HG03469 (cell line): ENCODE measurements around the gene PARVA.

Source experiments
- ATAC-seq: cut with Tn5 transposase; IDR thresholded peaks from one replicate; pipeline ENCODE4 v1.9.1; 2021; ENCODE audit warnings: mild to moderate bottlenecking, moderate library complexity, moderate number of reproducible peaks; ENCODE audit not compliant: unreplicated experiment

Gene PARVA

DNA sequence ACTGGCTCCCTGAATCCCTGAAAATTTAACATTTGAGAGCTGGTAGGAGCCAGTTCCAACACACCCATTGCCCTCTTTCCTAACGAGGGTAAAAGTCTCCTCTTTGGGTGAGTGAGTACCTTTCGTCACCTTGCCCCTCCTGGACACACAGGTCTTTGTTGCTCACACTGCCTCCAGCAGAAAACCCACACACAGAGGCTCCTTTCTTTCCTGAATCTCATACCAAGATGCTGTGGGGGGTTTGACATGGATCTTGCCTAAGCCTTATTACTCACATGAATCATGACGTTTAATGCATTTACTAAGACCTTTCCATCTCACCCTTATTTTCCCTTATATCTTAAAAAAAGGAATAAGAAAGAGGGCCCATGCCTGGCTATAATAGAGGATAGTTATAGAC lies 53.0 kb downstream of the PARVA start:
- no peak for ATAC-seq

DNA sequence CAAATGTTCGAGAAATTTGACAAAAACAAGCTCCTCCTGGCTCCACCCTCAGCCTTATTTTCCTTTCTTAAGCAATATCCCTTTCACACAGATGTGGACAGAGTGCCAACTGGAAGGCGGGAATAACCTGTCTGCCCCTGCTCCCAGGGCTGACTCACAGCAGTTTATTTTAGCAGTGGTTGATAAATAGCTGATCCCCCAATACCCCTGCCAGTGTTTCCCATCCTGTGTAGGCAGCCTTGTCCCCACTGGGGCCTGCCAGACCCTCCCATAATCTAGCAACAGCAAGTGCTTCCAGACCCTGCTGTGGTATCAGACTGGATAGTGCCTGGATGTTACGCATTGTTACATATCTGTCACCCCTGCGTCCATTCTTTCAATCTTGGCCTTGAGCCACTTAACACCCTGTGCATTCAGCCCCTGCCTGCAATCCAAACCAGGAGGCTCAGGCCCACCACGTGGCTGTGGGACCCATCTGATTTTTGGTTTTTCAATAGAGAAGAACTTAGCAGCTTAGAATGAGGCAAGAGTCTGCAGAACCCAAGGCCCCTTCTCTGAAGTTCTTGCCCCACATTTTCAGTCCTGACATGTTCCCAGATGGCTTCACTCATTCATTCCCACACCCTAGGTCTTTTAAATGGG lies 53.7 kb downstream of the PARVA start:
- ATAC-seq, result no peak

DNA sequence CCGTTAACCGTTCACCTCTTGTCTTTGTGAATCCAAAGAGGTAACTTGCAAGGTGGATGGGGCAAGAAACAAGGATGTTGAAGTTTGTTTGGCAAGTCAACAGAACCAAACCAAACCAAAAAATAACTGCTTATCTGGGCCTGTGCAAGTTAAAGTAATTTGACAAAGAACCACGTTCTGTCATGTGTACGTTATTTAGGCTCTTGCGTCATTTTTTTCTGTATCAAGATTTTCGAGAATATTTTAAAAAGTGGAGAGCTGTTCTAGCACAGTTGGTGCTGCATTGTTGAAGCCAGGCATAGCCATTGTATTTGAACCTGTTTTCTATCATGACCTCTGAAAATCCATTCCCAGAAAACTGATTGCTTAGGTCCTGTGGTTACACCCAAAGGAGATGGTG lies 55.1 kb downstream of the PARVA start:
- no peak for ATAC-seq

DNA sequence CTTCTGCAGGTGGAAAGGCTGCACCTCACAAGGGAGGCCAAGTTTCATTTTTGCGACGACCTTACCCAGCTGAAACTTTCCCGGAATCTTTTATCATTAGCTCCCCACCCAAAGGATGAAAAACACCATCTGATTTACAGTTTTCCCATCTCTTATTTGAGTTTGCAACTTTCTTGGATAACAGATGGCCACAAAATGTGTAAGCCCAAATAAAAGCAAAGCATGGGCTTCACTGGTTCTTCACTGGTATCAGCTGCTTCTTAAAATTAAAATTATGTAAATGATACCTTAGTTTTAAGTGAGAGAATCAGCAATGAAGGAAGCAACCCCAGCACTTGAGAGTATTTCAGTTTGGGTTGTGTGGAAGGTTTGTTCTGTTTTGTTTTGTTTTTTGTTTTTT lies 55.8 kb downstream of the PARVA start:
- ATAC-seq, result no peak

DNA sequence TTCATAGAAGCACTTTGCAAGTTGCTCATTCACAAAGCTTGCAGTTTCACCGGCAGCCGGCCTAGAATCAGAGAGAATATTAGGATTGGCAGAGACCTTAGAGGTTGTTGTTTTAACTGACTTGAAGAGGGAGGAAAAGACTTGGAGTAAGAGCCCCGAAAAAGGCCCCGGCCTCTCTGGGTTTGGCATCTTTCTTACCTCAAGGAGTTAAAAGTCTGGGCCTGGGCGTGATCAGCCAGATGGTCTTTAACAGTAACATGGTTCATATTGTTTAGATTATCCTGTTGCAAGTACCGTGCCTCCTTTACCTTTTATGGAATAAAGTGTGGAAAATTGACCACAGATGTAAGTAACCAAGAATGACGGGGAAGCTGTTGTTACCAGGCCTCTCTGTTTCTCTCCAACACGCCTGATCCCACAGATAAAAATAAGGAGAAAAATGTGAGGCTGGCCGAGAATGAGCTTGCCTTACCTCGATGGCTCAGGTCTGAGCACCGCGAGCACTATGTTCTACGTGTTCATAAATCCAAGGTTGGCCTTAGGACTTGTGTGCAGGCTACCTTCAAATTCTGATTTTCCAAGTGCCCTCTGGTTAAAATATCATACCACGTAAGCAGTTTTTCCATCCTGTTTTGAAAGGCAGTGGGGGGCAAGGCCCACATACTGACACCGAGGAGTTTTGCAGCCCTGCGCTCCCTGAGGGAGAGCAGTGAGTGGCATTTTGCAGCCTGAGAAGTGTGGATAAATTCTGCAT lies 56.4 kb downstream of the PARVA start:
- no peak for ATAC-seq

DNA sequence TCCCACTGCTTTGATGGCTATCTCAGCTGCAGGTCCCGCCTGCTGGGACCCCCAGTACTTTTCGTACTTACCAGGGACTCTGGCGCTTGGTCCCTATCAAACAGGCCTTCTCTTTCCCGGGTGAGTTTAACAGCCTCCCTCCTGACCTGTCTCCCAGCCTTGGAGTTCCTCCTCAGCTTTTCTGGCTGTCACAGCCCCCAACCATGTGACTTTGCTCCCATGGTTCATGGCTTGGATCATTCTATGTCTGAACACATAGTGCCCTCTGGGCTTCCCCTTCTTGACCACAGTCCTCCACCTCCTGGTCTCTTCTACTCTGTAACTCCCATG lies 56.9 kb downstream of the PARVA start:
- ATAC-seq, result no peak

DNA sequence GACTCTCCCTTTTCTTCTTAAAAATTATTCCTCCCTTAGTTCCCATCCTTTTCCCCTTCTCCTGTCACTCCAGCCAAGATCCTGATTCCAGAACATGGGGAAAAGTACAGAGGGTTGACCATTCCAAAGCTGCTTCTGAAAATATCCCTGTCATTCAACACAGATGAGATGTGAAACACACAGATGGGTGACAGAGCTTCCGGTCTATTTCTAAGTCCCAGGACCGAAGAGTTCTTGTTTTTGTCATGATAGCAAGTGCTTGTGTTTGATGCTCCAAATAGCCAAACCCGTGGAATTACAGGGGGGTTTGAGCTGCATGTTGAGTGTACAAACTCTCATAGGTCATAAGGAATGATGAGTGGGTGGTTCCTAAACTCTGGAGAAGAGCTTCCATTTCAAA lies 57.9 kb downstream of the PARVA start:
- ATAC-seq, result no peak

DNA sequence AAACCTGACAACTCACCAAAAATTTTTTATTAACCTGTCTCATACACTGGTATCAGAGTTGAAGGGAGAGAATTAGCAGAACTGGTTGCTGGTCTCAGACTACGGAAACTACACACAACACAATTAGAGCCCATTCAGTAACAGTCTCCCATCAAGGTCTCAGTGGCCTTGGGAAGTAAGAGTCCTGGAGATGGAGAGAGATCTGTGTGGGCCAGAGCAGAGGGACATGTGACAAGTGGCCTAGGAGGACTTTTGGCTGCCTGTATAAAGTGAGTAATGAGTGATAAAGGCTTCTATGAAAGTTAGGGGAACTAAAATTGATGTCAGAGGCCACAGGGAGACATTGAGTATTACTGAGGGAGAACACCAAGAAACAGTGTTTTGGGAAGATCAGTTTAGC lies 58.9 kb downstream of the PARVA start:
- no peak for ATAC-seq

DNA sequence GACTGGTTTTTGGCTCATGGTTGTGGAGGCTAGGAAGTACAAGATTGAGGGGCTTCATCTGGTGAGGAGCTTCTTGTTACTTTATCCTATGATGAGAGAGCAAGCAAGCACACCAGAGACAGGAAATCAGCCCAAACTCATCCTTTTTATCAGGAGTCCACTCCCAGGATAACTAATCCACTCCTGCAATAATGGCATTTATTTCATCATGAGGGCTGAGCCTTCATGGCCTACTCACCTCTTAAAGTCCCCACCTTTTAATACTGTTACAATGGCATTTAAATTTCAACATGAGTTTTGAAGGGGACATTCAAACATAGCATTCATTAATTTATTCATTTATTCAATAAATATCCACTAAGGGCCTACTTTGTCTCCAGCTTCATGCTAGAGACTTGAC lies 60.9 kb downstream of the PARVA start:
- no peak for ATAC-seq

DNA sequence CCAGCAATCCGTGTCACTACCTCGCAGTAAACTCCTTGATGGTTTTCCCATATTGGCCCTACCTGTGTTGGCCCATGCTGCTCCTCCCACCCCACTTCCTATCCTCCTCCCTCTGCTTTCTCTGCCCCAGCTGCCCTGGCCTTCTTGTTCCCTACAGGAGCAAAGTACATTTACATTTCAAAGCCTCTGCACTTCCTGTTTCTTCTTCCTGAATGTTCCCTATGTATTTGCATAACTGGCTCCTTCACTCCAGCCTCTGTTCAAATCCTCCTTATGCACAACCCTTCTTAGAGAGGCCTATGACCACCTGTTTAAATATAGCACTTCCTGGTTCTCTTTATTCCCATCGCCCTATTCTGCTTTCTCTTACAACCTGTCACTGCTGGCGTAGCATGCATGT lies 62.2 kb downstream of the PARVA start:
- ATAC-seq, result no peak

DNA sequence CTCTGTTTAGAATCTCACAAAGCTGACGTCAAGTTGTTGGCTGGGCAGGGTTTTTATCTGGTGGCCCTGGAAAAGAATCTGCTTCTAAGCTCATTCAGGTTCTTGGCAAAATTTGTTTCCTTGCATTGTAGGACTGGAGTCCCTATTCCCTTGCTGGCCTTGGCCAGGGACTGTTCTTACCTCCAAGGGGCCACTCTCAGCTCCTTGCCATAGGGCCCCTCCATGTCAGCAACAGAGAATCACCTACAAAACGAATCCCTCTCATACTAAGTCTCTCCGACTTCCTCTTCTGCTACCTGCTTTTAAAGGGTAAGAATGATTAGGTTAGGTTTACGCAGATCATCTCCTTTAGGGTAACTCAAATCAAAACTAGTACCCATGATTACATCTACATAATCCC lies 63.2 kb downstream of the PARVA start:
- ATAC-seq, result no peak

DNA sequence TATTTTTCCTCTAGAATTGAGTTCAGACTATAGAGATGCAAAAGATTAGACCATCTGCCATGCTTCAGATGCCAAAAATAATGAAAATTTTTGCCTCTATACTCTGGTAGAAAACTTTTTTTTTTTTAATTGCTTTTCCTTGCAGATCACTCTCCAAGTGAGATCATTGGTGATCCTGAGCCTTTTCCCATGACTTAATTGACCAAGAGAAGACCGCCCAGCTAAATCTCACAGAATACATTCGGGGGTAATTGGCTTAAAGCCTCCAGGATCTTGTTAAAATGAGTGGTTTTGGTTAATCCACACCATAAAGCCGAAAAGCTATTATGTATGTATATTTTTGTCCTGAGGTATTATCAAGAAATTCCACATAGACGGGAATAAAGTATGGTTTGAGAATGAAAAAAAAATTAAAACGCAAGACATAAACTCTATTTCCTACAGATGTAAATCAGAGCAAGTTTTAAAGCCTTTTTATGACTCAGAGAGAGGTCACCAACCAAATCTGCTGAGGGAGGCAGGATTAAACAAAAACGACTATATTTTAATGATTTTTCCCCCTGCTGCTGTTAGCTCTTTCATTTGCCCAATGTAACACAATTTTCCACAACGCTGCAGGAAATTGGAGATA lies 64.0 kb downstream of the PARVA start:
- no peak for ATAC-seq

DNA sequence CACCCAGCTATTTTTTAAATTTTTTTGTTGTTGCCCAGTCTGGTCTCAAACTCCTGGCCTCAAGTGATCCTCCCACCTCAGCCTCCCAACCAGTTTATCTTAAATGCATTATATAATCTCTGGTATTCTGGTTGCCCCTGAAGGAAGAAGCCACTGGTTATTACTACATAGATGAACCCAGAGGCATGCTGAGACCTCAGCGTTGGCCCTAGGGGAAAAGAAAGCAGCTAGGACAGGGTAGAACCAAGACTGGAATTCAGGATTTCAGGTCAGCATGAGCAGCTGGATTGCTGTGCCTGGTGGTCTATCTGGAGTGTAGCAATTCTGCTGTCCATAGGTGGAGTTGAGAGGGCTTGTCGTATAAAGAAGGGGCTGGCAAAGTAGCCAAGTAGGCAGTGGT lies 67.2 kb downstream of the PARVA start:
- no peak for ATAC-seq

DNA sequence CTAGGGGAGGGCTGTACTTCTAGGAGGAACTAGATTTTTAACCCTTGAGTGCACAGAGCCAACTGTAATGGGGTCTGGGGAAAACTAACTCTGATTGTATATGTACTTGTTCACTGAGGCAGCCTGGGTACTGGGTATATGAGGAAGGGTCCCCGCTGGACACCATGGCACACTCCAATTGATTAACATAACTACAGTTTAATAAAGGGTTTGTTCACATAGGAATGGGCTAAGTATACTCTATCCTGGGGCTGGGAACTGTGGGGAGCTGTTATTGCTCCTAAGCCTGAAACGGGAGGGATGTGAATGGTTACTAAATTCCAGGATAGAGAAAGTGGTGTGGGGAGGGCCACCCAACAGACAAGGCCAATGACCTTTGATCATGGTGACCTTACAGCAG lies 67.6 kb downstream of the PARVA start:
- no peak for ATAC-seq

DNA sequence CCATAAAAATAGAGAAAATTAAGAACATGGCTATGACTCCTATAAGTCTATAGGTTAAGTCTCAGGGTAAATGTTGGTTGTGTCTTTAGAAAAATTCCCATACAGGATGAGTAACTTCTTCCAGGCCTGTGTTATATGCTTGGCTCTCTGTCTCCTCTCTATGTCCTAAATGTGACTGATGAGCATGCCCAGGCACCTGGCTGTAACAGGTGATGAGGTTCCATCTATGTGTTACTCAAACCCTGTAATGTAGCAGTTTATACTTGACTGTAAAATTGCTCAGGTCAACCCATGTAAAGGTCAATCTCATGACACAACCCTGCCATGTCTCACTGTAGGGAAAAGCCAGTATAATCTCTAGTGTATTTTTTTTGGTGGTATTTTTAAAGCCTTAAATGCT lies 69.5 kb downstream of the PARVA start:
- ATAC-seq, result no peak

DNA sequence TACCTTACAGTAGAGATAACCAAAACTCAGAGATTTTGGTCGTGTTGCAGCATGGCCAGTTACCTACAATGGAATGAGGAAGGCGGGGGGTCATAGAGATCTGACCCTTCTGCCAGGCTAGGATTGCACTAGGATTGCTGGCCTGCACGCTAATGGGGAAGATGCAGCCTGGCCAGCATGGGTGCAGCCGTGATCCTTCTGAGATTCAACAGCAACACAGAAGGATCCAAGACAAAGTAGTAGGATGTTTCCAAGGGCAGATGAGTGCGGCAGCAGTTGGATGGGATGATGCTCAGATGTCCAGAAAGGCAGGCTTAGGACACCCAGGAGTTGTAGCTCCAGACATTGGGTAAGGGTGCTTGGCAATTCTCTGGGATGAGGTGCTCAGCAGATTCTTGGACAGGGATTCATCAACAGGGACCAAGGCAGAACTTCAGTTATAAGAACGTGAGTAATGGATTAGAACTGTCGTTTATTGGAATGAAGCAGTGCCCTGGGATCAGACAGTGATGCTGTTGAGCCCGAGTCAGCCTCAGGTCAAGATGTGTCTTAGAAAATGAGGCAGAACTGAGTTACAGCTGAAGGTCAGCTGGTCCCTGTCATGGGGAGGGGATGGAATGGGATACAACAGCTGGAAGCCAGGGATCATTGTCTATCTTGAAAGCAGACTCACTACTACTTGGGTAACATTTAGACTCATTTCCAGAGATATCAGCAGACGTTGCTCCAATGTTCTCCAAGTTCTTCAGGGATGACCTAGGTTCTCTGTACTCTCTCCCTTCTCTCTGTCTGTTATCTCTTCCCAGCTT lies 71.0 kb downstream of the PARVA start:
- ATAC-seq, result no peak

DNA sequence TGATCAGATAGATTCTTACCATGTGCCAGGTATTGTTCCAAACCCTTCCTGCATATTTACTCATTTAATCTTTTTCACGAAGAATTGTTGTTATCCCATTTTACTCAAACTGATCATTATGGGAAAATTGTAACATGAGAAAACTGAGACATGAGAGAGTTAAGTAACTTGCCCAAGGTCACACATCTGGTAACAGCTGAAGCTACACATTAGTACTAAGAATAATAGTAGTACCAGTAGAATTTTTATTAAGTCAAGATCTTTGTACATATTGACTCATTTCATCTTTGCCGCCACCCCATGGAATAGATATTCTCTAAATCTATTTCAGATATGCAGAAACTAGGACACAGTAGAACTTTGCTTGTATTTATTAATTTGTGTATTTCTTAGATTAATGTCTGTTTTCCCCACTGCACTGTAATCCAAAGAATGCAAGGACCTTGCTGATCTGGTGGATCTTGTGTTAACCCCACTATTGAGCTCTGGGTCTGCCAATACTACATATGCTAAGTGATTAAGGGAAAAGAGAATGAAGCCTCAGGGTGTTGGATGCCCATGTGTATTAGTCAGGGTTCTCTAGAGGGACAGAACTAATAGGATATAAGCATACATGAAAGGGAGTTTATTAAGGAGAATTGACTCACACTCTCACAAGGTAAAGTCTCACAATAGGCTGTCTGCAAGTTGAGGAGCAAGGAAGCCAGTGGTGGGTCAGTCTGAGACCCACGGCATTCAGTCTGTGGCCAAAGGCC lies 72.8 kb downstream of the PARVA start:
- no peak for ATAC-seq

DNA sequence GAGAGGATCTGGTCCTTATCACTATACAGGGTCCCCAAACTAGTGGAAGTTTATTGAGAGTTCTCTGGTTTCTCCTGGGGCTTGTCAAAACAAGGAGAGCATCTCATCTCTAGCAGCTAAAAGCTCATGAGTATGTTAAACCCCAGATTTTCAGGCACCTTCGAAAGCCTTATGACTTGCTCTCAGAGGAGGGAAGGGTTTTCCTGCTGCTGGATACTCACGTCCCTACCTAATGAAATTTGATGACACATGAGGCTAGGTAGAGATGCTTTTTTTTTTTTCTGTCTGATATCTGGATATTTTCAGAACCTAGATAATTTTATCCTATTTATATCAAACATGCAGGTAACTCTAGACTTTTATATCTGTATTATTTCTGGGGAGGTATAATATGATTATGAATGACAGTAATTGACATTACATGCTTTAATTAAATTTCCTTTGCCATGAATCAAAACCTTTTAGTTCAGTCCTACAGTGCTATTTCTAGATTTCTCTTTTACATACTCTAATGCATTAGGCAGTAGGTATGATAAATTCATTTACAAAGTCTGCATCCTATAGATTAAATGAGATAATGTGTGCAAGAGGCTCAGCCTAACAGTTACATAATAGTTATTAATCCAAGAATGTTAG lies 73.9 kb downstream of the PARVA start:
- ATAC-seq, result no peak

DNA sequence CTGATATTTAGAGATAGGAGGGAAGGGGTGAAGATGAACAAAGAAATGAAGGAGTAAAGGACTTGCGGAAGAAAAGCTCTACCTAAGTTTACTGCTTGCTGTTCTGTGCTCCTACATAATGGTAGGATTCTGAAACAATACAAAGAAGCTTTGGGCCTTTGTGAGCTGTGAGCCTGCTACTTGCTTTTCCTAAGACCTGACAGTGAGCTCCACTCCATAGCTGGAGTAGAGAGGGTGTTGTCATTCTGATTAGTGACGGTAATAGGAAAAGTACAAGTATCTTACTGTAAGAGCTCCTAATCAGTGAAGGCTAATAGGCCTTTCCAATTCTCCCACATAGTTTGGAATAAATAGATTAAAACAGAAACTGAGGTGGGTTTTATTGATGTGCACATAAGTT lies 75.9 kb downstream of the PARVA start:
- ATAC-seq, result no peak

DNA sequence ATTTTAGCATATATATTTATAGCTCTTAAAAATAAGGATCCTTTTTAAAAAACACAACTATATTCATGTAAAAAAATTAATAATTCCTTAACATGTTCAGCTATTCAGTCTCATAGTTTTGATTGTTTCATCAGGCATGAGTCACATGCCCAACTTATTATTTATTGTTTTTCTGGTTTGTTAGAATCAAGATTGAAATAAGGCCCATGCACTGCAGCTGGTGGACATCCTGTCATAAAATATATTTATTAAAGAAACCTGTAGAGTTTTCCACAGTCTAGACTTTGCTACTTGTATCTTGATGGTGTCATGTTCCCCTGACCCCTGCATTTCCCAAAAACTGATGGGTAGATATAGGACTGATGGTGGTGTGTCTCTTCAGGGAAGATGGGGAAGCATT lies 77.4 kb downstream of the PARVA start:
- no peak for ATAC-seq

DNA sequence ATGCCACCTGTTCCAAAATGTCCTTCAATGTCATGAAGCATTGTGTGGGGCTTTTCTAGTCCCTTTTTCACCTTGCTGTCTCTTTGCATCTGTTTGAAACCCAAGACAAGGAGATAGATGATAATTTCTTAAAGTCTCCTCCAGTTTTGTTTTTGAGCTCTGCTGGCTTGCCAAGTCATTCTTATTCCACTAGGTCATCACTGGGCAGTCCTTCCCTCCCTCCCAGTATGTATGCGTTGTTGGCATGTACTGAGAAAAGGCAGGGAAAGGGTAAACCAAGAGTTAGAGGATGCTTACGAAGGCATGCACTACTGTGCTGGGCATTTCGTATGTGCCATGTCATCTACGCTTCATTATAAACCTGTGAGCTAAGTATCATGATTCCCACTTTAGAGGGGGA lies 78.6 kb downstream of the PARVA start:
- ATAC-seq, result no peak
